Measurements from ENCODE around the gene ZNF511.

- TF ChIP-seq CEBPB (IDR thresholded peaks at IDR 0.05; ENCODE audit: low read depth, low read length) (no peak), SMC3 (IDR thresholded peaks at IDR 0.05; ENCODE audit: low read depth, low read length) (no peak), RCOR1 (IDR thresholded peaks at IDR 0.05; ENCODE audit: insufficient replicate concordance, low read length) (no peak), CTCF (conservative IDR thresholded peaks at IDR 0.05; ENCODE audit: low read depth, low read length) (no peak), ELK1 (IDR thresholded peaks at IDR 0.05; ENCODE audit: borderline replicate concordance, low read depth, low read length) (no peak), MAFK (IDR thresholded peaks at IDR 0.05; ENCODE audit: low read depth, low read length) (no peak), POLR2A (IDR thresholded peaks at IDR 0.05; ENCODE audit: low read depth, low read length) (no peak), MAZ (IDR thresholded peaks at IDR 0.05; ENCODE audit: borderline replicate concordance, low read depth, low read length) (no peak), USF2 (IDR thresholded peaks at IDR 0.05; ENCODE audit: low read depth, low read length) (no peak)
Measured at GRCh38 chr10:133309100-133309719, 496 bp downstream of the ZNF511 start.
